GM18907 (cell line): Measurements from ENCODE around the gene PCDHGA11.
"Not testable (repeated sequence)": the region's sequence is repeated elsewhere in the genome, so short reads cannot be mapped to it uniquely, and the experiment has no call there.

Source experiments
- ATAC-seq: cut with Tn5 transposase; IDR thresholded peaks from one replicate; pipeline ENCODE4 v1.9.1; 2021; ENCODE audit warnings: mild to moderate bottlenecking, moderate library complexity; ENCODE audit not compliant: unreplicated experiment

PCDHGA11 gene

DNA sequence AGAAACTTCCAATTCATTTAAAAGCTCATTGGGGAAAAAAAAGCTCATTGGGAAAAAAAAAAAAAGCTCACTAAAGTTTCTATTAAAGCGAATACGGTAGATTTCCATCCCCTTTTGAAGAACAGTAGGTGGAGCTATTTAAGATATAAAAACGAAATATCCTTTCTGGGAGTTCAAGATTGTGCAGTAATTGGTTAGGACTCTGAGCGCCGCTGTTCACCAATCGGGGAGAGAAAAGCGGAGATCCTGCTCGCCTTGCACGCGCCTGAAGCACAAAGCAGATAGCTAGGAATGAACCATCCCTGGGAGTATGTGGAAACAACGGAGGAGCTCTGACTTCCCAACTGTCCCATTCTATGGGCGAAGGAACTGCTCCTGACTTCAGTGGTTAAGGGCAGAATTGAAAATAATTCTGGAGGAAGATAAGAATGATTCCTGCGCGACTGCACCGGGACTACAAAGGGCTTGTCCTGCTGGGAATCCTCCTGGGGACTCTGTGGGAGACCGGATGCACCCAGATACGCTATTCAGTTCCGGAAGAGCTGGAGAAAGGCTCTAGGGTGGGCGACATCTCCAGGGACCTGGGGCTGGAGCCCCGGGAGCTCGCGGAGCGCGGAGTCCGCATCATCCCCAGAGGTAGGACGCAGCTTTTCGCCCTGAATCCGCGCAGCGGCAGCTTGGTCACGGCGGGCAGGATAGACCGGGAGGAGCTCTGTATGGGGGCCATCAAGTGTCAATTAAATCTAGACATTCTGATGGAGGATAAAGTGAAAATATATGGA lies 9.7 kb downstream of the PCDHGA11 start, which contains the start of gene PCDHGA12:
Gene PCDHGA12 (plus strand): TSS at position 176 of the 782 bp plus-strand sequence. CDS start 253 bp downstream, at position 429.
- peak; percentile 90 for ATAC-seq

DNA sequence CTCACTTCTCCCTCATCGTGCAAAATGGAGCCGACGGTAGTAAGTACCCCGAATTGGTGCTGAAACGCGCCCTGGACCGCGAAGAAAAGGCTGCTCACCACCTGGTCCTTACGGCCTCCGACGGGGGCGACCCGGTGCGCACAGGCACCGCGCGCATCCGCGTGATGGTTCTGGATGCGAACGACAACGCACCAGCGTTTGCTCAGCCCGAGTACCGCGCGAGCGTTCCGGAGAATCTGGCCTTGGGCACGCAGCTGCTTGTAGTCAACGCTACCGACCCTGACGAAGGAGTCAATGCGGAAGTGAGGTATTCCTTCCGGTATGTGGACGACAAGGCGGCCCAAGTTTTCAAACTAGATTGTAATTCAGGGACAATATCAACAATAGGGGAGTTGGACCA lies 10.4 kb downstream of the PCDHGA11 start:
- no peak for ATAC-seq

GRCh38 chr5:141432308-141432707 lies 11.5 kb downstream of the PCDHGA11 start:
- not testable (repeated sequence) for ATAC-seq

- ATAC-seq, result not testable (repeated sequence)
These were observed 11.9 kb downstream of the PCDHGA11 start for GRCh38 chr5:141432726-141433125.

- ATAC-seq, result no peak
These were observed 13.2 kb downstream of the PCDHGA11 start for GRCh38 chr5:141434006-141434405.

DNA sequence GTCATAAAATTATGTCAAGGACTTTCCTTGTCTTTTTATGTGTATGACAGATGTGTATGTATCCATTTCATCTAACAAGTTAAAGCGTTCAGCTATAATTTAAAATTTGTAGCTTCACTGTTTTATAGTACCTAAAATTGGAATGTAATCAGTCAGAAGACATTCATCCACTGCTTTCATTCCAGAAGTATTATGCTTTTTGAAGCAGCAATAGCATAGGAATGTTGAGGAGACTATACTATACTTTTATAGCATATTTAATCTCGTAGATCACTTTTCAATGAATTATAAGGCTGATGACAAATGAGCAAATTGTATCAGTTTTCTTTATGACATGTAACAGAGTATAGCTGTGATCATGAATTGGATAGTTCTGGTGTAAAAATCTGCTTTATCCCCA lies 16.4 kb downstream of the PCDHGA11 start:
- no peak for ATAC-seq

DNA sequence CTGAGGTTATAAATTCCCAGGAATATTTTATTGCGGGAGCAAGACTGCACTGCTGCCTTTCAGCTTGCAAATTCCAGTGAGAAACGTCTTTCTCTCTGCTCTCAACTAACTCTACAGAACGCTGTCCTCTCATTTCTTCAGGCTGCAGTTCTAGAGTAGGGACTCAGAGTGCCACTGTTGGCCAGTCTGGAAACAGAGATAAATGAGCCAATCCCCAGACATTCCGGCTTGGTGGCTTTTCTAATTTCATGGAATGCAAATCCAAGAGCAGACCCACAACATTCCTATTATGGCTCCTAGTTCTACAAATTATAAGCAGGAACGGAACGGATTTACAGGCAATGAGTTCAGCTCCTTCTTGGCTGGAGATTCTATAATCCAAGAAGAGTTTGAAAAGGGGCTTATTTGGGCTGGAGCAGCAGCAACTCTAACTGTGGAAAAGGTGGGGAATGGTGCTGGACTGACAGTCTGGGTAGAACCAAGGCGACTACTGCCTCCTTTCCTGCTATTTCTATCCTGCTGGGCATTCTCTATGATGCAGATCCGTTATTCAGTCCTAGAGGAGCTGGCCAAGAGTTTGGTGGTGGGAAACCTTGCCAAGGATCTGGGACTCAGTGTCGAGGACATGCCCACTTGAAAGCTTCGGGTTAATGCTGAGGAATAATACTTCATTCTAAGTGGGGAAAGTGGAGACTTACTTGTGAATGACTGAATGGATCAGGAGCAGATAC lies 18.7 kb downstream of the PCDHGA11 start:
- no peak for ATAC-seq

- no peak for ATAC-seq
These were observed 19.5 kb downstream of the PCDHGA11 start for GRCh38 chr5:141440341-141440740.

- no peak for ATAC-seq
These were observed 20.8 kb downstream of the PCDHGA11 start for GRCh38 chr5:141441571-141442170.

DNA sequence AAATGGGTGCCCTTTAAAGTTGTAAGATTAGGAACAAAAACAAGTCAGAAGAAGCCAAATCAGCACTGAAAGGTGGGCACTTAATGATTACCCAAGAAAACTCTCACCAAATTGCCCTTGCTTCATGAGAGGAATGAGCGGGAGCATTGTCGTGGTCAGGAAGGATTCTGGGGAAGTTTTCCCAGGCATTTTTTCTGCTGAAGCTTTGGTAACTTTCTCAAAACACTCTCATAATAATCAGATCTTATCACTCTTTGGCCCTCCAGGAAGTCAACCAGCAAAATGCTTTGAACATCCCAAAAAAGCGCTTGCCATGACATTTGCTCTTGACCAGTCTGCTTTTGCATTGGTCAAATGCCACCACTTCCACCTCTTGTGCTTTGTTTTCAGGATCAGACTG lies 44.5 kb downstream of the PCDHGA11 start:
- no peak for ATAC-seq
